GM19023 (cell line): ENCODE results near the gene MGST3.
"Not testable (repeated sequence)": the region's sequence is repeated elsewhere in the genome, so short reads cannot be mapped to it uniquely, and the experiment has no call there.

Experiments
- ATAC-seq: cut with Tn5 transposase; IDR thresholded peaks from one replicate; pipeline ENCODE4 v1.9.1; 2021; ENCODE audit warnings: mild to moderate bottlenecking, moderate library complexity; ENCODE audit not compliant: unreplicated experiment

Gene MGST3

DNA sequence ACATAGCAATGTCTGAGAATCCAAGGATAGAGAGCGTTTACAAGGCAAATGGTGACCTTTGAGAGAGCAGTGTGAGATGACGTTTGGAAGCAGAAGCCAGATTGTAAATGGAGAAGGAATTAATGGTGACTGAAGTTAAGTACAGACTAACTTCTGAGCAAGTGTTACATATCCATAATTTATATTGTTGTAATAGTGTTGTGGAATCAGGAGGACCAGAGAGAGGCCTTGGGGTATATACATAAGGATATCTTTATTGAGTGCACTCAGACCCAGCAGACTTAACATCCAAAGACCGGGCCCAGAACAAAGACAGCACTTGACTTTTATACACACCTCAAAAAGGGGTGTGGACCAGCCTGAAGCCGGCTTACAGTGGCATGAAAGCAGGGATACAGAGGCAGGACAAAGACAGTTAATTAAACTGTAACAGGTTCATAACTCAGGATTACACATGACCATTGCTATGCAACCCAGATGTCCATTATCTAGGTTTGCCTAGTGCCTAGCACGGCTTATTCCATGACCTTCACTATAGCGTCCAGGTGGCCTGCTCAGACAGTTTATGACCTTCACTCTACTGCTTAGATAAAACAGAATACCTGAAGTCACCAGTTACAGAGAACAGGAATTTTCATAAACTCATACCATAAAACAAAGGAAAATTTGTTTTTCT lies 2.7 kb upstream of the MGST3 start:
- no peak for ATAC-seq

DNA sequence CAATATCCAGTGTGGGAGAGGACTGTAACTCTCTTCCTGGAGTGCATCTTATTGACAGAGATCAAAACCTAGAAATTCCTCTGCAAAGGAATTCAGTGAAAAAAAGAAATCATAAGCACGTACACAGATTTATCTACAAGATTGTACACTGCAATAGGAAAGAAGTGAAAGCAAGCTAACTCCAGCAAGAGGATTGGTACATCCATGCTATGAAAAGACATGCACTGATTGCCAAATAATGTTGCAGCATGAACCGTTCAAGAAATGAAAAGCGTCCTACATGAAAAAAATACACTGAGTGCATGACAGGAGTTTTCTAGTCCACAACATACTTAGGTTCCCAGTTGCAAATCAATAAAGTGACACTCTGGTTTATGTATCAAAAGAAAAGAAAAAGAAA lies 1.9 kb upstream of the MGST3 start:
- ATAC-seq, result no peak

DNA sequence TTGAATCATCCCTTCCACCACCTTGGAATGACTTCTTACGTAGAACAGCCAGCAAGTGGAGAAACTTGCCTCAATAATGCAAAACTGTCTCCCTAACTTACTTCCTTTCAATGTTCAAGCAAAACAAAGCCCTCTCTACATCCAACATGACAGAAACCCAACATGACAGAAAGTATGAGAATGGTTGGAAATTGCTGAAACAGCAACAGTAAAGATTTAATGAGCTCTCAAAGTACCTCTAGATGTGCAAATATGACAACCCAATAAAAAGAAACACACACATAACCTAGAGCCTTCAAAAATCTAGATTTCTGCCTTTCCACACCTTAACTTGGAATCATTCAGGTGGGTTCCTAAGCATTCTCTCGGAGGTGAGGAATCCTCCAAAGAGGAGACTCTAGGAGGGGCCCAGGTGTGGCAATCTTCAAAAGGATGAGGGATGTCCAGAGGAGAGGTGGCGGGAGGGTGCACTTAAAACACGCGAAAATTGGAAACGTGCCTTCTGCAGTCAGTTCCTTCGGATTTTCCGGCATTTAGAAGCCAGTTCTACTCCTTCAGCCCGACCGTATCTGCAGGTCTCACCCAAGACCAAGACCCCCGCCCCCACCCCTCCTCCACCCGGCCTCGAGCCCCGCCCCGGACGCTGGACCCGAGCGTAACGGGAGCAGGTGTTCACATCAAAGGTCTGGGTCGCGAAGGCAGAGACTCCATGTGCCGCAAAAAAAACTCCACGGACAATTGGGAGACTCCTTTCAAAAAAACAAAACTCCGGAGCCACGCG lies 996 bp upstream of the MGST3 start:
- ATAC-seq, result no peak

DNA sequence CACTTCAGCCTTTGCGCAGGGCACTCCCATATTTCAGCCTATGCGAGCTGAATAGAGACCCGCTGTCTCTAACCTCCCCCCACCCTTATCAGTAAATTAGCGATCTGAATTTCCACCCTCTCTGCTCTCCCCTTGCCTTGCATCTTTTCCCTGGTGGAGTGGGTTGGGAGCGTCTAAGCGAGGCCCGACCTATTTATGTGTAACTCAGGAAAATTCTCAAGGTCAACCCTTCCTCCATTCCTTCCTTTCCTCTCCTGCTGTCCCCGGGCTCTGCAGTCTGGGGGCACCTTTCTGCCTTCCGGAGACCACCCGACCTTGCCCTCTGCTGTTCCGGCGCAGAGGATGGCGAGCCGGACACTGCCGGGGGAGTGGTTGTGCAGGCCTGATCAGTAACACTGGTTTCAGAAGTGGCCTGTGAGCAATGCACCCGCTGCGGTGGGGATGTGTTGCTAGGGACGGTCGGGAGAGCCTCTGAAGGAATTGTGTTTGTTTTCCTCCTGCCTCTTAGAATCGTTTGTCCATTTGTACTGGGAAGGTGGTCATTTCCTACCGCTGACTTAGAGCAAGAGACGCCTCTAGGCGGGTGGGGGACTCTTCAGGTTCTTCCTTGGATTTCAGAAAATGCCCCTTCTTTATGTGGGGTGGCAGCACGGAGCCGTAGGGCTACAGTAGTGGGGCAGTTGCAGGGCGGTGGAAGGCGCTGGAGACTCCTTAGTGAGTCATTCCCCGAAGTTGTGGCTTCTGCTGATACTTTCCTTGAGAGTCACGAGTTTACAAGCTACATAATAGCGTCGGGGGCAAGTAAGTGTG lies 513 bp downstream of the MGST3 start:
- ATAC-seq, result peak; percentile 35

DNA sequence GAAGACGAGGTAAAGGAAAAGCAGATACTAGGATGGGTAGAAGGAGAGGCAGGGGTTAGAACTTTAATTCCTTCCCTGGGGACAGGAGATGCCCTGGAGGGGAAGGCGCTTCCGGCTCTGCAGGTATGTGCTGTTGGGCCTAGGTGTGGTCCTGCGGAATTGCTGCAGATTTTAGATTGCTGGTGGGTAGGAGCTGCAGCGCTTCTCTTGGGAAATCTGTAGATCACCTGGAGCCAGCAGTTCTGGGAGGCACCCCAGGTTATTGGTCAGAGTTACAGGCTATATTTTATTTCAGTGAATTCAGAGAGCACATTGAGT lies 1.1 kb downstream of the MGST3 start:
- no peak for ATAC-seq

DNA sequence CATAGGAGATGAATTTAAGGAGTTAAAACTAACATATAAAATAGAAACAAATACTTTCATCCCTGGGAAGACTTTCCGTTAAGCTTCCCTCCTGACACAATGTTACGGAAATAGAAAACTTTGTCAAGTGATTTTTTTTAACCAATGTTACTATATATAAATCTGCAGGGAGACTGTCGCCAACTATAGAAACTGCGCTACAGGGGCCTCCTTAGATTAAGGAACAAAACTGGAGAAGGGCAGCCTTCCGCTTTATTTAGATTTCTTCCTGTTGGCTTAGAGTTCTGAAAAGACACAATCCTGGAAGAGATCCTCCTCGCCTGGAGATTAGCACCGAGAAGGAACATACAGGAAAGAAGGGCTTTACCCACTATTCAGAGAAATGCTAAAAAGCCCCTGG lies 1.5 kb downstream of the MGST3 start:
- no peak for ATAC-seq

DNA sequence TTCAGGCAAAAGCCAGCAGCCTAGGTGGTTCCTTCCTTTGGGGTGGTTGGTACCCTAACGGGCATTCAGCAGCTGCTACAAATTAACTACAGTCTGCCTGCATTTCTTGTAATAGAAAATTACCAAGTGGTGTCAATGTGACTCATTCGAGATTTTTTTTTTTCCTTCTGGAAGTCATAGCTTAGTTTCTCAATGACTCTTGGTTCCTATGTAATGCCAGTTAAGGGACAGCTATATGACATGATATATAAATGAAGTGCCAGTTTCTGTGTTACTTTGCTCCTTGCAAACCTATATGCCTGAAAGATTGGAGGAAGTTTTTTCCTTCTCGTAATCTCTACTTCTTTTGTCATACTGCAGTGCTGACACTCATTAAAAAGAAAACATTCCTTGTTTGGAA lies 2.6 kb downstream of the MGST3 start:
- no peak for ATAC-seq

DNA sequence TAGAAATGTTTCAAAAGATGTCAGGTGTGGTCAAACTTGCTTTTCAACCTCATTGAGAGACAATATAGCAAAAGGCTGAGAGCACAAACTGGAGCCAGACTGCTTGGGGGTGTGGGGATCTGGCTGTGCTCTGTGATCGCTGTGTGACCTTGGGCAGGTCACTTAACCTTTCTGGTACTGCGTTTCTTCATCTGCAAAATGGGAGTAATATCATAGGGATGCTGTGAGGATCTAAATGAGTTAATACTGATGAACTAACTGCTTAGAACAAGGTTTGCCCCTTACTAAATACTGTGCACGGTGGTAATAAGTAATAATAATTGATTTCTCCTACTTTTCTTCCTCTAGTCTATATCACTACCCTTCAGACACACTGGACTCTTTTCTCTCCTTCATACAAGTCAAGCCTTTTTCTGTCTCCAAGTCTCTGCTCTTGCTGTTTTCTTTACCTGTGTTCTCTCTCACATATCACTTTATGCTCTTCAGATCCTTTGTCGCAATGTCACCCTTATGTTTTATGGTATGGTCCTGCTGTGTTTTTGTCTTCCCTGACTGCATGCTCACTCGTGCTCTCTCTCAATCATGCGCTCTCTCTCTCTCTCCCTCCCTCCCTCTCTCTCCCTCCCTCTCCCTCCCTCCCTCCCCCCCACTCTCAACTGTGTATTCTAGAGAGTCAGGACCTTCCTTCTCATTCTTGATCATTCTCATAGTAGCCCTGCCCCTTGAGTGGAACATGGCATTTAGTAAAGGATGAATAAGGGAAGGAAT lies 3.3 kb downstream of the MGST3 start:
- no peak for ATAC-seq

DNA sequence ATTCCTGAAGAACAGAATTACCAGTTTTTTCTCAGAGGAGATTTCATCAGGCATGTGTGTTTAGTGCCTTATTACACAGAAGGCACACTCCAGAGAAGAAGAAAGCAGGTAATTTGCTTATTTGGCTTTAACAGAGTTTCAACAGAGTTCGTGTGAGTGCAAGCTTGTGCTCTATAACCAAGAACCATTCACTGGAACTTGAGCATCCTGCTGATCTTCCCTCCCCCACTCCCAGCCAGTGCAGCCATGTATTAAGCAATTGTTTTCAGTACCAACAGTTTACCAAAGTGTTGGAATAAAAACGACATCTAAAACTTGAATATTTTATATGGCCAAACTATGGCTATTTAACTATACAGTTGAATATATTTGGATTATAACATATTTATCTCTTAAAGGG lies 4.3 kb downstream of the MGST3 start:
- no peak for ATAC-seq

DNA sequence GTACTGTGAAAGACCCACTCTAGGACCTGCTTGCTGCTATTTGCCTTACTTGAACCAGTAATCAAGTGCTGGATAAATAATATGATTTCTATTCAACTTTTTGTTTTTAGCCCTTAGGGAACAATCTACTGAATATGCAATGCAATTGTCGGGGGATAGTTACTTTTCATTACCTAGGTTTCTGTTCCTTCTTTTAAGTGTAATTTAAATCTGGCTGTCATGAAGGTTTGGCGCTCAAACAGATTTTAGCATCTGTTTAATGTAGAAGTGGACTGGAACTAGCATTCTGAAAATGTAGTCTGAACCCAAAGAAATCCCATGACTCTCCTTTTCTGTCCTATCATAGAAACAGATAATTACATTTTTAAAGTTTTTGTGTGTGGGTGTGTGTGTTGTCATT lies 4.8 kb downstream of the MGST3 start:
- ATAC-seq, result no peak

DNA sequence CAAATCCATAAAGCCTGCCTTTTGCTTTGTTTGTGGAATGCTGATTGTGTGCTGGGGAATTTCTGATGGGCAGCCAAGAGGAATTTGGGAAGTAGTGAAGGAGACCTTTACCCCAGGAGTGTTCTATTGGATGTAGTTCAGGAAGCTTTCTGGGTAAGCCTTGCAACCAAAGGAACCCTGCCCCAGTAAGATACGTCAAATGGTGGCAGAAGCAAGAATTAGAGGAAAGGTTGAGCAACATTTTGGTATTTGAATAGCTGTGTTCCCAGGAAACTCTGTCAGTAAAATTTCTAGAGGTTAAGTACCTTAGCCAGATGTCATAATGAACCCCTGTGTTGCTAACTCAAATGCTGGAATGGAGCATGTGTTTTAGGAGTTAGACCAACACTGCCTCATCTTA lies 6.4 kb downstream of the MGST3 start:
- no peak for ATAC-seq

DNA sequence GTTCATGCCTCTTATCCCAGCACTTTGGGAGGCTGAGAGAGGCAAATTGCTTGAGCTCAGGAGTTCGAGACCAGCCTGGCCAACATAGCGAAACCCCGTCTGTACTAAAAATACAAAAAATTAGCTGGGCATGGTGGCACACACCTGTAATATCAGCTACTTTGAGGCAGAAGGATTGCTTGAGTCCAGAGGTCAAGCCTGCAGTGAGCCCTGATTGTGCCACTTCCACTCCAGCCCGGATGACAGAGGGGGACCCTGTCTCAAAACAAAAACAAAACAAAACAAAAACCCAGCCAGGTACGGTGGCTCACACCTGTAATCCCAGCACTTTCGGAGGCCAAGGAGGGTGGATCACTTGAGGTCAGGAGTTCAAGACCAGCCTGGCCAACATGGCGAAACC lies 7.2 kb downstream of the MGST3 start:
- ATAC-seq, result not testable (repeated sequence)

DNA sequence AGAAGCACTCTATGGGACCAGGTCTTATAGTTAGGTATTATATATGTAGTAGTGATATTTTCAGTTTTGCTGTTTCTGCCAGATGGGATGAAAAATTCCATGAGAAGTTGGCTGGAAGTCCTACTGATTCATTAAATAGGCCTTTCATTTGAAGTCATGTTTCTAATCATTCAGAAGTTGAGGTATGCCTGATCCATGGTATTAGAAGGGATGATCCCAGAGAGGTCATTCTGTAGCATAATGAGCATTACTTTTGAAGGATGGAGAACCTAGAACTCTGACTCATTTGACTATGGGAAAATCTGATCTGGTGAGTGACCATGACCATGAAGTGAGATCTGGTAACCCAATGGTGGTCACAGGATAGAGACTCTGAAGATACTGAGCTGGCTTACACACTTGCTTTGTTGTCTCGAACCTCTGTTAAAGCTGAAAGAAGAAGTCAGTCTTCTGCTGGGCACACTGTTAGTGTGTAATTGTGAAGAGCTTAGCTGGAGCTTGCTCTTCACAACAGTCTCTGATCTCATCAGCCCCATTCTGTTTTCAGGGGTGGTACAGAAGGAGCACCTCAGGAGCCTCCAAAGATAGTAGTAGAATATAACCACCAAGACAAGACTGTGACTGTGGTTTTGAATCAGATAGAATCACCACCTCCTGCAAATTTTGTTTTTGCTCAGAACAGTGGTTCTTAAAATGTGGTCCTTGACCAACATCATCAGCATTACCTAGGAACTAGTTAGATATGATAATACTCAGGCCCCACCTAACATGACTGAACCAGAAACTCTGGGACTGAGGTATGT lies 9.0 kb downstream of the MGST3 start:
- ATAC-seq, result no peak

DNA sequence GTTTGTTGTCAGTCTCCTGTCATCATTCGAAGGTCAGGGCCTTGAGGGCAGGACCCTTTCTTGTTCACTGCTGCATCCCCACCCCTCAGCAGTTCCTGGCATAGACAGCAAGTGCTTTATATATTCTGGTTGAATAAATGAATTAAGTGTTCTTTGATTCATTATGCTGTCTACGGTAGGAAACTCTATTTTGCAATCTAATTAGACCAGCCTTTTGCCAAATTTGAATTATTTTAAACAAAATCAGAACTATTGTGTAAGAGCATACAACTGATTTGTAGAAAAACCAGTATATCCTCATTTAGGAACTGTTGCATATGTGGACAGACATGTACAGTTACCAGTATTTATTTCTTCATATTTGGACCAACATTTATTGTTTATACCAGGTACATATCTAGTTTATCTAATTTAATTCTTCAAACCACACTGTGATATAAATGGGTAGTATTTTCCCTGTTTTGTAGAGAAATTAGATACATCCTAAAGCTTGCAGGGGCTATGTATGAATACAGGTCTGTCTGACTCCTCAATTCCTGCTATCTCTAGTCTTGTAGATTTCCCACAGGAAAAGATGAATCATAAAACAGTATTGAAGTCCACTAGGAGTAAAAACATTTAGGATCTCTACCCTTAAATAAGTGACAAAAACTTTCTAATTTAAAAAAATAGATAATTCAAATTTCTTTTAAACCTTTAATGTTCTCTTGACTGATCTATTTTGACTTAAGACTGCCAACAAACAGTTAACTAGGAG lies 10.4 kb downstream of the MGST3 start:
- ATAC-seq, result no peak

DNA sequence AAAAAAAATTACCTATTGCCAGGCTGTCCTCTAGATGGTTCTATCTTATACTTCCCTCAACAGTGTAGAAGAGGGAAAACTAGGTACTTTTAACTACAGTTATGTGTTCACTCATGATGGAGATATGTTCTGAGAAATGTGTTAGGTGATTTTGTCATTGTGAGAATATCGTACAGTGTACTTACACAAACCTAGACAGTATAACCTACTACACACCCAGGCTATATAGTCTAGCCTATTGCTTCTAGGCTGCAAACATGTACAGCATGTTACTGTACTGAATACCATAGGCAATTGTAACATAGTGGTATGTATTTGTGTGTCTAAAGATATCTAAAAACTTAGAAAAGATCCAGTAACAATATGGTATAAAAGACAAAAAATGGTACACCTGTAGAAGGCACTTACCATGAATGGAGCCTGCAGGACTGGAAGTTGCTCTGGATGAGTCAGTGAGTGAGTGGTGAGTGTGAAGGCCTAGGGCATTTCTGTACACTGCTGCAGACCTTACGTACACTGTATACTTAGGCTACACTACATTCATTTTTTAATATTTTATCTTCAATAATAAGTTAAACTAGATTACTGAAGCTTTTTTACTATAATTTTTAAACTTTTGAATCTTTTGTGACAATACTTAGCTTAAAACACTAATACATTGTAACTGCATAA lies 13.2 kb downstream of the MGST3 start:
- no peak for ATAC-seq

DNA sequence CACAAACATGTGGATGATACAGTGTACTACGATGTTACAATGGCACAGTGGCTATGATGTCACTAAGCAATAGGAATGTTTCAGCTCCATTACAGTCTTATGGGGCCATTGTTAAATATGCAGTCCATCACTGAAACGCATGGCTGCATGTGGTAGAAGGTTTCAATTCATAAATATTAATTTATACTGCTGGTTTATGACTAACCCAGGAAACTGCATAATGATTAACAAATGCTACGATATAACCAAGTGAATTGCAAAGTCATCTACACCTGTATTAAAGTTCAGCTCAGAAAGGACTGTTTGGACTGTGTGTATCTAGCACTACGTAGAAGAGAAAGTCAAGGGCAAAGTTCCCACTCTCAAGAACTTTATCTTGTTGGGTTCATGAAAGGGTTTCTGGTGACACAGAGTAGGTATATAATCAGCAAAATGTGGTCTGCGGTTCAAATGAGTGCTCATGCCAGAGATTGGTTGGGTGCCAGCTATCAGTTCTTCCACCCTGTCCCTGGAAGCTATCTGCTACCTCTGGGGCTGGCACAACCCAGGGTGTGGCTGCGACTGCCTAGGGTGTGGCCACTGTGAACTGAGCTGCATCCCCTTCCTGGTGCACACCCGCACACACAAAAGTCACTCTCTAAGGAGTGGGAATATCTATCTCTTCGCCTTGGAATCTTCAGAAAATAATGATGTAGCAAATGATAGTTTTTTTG lies 14.8 kb downstream of the MGST3 start:
- no peak for ATAC-seq

DNA sequence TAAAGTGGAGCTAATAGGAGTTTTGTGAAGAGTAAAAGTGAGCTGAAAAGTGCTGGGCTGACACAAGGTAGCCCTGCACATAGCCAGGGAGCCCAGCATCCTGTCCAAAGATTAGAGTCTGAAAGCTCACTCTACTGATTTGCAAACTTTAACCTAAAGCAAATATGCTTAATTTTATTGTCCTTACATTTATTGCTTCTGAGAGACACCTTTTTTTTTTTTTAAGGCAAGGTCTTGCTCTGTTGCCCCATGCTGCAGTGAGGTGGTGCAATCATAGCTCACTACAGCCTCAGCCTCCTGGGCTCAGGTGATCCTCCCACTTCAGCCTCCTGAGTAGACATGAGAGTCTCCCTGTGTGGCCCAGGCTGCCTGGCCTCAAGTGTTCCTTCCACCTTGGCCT lies 16.5 kb downstream of the MGST3 start:
- no peak for ATAC-seq

DNA sequence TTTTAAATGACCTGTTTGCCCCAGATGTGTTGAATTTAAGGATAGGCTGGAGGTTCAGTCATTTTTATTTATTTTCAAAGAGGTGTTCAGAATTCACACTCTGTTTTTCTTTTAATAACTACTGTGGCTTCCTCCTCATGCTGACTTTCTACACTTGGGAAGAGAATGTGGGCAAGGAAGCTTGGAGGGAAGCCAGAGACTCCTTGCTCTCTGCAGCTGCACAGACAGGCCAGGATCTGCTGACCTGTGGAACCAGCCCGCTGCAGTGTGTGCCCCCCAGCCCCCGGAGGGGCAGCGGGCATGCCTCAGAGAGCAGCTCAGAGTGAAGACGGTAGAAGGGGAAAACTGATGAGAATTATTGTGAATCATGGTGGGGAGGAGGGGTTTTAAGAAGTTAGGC lies 16.9 kb downstream of the MGST3 start:
- ATAC-seq, result no peak
